Measurements from ENCODE around the gene OFD1. TPM values are rescaled to one million over a fixed set of nuclear protein-coding genes. Genes with fewer than 3 reads are reported as not detected.
A peak's percentile ranks its signal among the peaks of the same experiment; 100 is the strongest.

OFD1 gene, protein sequence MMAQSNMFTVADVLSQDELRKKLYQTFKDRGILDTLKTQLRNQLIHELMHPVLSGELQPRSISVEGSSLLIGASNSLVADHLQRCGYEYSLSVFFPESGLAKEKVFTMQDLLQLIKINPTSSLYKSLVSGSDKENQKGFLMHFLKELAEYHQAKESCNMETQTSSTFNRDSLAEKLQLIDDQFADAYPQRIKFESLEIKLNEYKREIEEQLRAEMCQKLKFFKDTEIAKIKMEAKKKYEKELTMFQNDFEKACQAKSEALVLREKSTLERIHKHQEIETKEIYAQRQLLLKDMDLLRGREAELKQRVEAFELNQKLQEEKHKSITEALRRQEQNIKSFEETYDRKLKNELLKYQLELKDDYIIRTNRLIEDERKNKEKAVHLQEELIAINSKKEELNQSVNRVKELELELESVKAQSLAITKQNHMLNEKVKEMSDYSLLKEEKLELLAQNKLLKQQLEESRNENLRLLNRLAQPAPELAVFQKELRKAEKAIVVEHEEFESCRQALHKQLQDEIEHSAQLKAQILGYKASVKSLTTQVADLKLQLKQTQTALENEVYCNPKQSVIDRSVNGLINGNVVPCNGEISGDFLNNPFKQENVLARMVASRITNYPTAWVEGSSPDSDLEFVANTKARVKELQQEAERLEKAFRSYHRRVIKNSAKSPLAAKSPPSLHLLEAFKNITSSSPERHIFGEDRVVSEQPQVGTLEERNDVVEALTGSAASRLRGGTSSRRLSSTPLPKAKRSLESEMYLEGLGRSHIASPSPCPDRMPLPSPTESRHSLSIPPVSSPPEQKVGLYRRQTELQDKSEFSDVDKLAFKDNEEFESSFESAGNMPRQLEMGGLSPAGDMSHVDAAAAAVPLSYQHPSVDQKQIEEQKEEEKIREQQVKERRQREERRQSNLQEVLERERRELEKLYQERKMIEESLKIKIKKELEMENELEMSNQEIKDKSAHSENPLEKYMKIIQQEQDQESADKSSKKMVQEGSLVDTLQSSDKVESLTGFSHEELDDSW
- total RNA-seq (2021; fragmentation: NEBNext Ultra II Directional; extraction: Animal tissue kit (Norgen Biotek cat#: 25700)) (21.4 and 23.4 TPM in 2 replicates), polyA plus RNA-seq (2011; rRNA removed) (8.0 and 9.0 TPM in 2 replicates), polyA minus RNA-seq (2011; rRNA and poly(A)+ RNA removed) (8.5 and 10.2 TPM in 2 replicates)
- polyA plus RNA-seq (2011; cell fraction: cytosol; rRNA removed) = 13.0 TPM
- polyA plus RNA-seq (2011; cell fraction: nucleus; rRNA removed) = 29.0 TPM
- polyA plus RNA-seq (2012, experiment 1 of 2) = 13.9 to 22.7 TPM (median 15.7 TPM) in 4 replicates
- polyA plus RNA-seq (2012, experiment 2 of 2) = 1.1 TPM
- polyA plus RNA-seq (2013, experiment 1 of 2) = 28.4 TPM
- 23.2 TPM for polyA plus RNA-seq (2013, experiment 2 of 2)
- 13.2 TPM for polyA minus RNA-seq (2011; cell fraction: cytosol; rRNA and poly(A)+ RNA removed)
- polyA minus RNA-seq (2011; cell fraction: nucleus; rRNA and poly(A)+ RNA removed) = 23.1 TPM
- long read RNA-seq, experiment 1, partial matches to known transcripts = 3 of 4 reads
- long read RNA-seq, experiment 1, other reads (novel, unspliced or antisense) = 1 of 4 reads
- long read RNA-seq, experiment 2, partial matches to known transcripts = 13 of 15 reads
- long read RNA-seq, experiment 2, other reads (novel, unspliced or antisense) = 0 of 15 reads

DNA sequence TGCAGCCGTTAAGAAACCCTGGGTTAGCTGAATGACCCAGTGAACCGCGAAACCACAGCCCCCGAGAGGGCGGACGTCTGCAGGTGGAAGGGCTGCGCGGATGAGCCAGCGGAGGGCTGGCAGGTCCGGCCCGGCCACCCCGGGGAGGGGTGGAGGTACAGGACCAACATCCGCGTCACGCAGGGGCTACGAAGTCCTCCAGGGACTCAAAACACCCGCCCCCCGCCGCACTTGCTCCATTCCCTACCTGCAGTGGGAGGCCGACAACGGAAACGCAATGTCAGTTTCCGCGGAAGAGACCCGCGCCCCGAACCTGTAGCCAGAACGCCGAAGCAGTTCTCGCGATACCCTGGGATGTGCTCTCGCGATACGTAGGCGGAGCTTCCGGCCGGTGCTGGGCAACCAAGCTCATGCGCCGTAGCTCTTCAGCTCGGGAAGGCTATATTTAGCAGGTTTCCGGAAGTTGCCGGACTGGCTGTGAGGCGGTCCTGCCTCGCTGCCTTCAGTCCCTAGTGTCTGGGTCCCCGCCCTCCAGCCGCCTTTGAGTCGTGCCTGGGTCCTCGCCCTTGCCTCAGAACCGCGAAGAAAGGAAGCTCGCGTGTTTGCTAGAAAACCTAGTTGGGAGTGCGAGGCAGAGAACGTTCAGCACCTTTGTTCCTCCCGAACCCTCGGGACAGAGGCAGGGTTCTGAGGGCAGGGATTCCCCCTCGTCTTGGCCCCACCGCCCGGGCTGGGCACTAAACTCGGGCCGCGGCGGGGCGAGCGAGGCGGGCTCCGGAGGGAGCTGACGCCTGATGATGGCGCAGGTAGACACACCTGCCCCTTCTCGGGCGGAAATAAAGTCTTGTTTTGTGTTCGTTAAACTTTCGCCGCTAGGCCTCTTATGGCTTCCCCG lies at the start of gene OFD1, which contains the start of gene TRAPPC2:
Gene OFD1 (plus strand): TSS at position 471 of the 895 bp plus-strand sequence. CDS start 324 bp downstream, at position 795.
Gene TRAPPC2 (minus strand): TSS at position 343 of the 895 bp plus-strand sequence. CDS start 14,657 bp downstream, outside the sequence.
- H3K4me2 ChIP-seq (ENCODE audit: insufficient read depth in 1 of 2, low read depth in 2 of 2, low read length in 2 of 2) = peak within 1 kb of the TSS; percentile 65 to 76
- 0 out of 2 replicates have a peak within 1 kb of the TSS, but pooled peaks have one; percentile 46 for H2BK15ac ChIP-seq (ENCODE audit: low read length)
- H2AK5ac ChIP-seq (ENCODE audit: low read depth, low read length) = no peak within 1 kb of the TSS
- POLR2A ChIA-PET (ENCODE audit: partially characterized antibody) = interaction anchor here (0.6 to 3.1 kb wide), 23 partner anchors 10 to 942 kb away, joined by 3 to 20 read pairs (median 4); partner anchors contain the start of genes GEMIN8, RAB9A and TCEANC
- H2BK120ac ChIP-seq (replicated peaks; ENCODE audit: low read depth, low read length) = peak within 1 kb of the TSS; percentile 43
- H3K9ac ChIP-seq (replicated peaks in 1 of 4; ENCODE audit: extremely low read depth in 1 of 4, low read depth in 3 of 4, low read length in 3 of 4) = peak within 1 kb of the TSS; percentile 94 to 99 (median 96)
- H4K8ac ChIP-seq (ENCODE audit: extremely low read depth, insufficient read depth, low read length) = peak within 1 kb of the TSS; percentile 97
- H4K5ac ChIP-seq (ENCODE audit: insufficient read length, low read depth, low read length) = peak within 1 kb of the TSS; percentile 94
- peak within 1 kb of the TSS; percentile 94 for H3K27ac ChIP-seq (ENCODE audit: low read depth, low read length)
- no peak within 1 kb of the TSS for H3K14ac ChIP-seq (ENCODE audit: insufficient read length)
- 3% methylated on average over 47 of the region's 75 CpGs; no CpG with 5 or more reads in 1 of the 2 experiments for WGBS, 2 experiments (ENCODE audit: extremely low coverage in 1 of 2, insufficient coverage in 1 of 2, insufficient read length in 1 of 2, insufficient replicate concordance in 2 of 2, low coverage in 1 of 2, low lambda C conversion rate in 2 of 2, missing lambda C conversion rate in 1 of 2)
- H3K23me2 ChIP-seq (ENCODE audit: low read depth, low read length) = no peaks in the 10 kb centered on the region
- H2AFZ ChIP-seq (ENCODE audit: low read length) = 0 out of 2 replicates have a peak within 1 kb of the TSS, but pooled peaks have one; percentile 18
- peak within 1 kb of the TSS; percentile 88 for H2BK5ac ChIP-seq (ENCODE audit: low read depth, low read length)
- no peaks in the 10 kb centered on the region for H3K9me3 ChIP-seq (ENCODE audit: insufficient read depth in 2 of 2, low read depth in 1 of 2, low read length in 1 of 2)
- no peaks in the 10 kb centered on the region for H3K4me1 ChIP-seq (replicated peaks in 1 of 4; ENCODE audit: control insufficient read depth in 3 of 4, insufficient read depth in 4 of 4, low read length in 3 of 4)
- peak within 1 kb of the TSS; percentile 80 to 92 (median 86) for H3K4me3 ChIP-seq (ENCODE audit: extremely low read depth in 1 of 4, insufficient read depth in 2 of 4, low read depth in 3 of 4, low read length in 4 of 4)
- H3K23ac ChIP-seq (ENCODE audit: insufficient read length) = no peak within 1 kb of the TSS
- H4K91ac ChIP-seq (replicated peaks; ENCODE audit: insufficient read length, low read length) = no peak within 1 kb of the TSS
- peak within 1 kb of the TSS; percentile 87 for H3K18ac ChIP-seq (ENCODE audit: extremely low read depth, low read length)
- no peak within 1 kb of the TSS for H2BK20ac ChIP-seq (ENCODE audit: low read length)
- DNase-seq (ENCODE audit: low read depth in 1 of 2, low spot score in 2 of 2) (peak; percentile 82 to 88), FAIRE-seq (peak; percentile 81)
- CTCF ChIA-PET (ENCODE audit: partially characterized antibody) = interaction anchor here (0.5 to 1.7 kb wide), 6 partner anchors 9 to 297 kb away, joined by 3 to 4 read pairs (median 4); no protein-coding TSS in a partner anchor
- H3K4ac ChIP-seq (replicated peaks; ENCODE audit: insufficient read length, low read depth, low read length) = peak within 1 kb of the TSS; percentile 85
- peak within 1 kb of the TSS; percentile 86 for H3K56ac ChIP-seq (replicated peaks; ENCODE audit: insufficient read length, low read depth, low read length)
- H2BK12ac ChIP-seq (ENCODE audit: low read depth, low read length) = no peak within 1 kb of the TSS
- no peaks in the 10 kb centered on the region for H3K27me3 ChIP-seq (replicated peaks in 1 of 4; ENCODE audit: control insufficient read depth in 3 of 4, extremely low read depth in 1 of 4, insufficient read depth in 3 of 4, low read length in 3 of 4)
- H3K79me2 ChIP-seq (ENCODE audit: control insufficient read depth in 1 of 2, insufficient read depth in 2 of 2, low read length in 2 of 2) = peaks cover 0 to 42% of the 10 kb centered on the region in 2 experiments; a peak in 3 of 4 replicates
- no peaks in the 10 kb centered on the region for H4K20me1 ChIP-seq (replicated peaks in 1 of 2; ENCODE audit: control insufficient read depth in 1 of 2, insufficient read depth in 2 of 2, low read length in 2 of 2)
- peaks cover 0 to 29% (median 2%) of the 10 kb centered on the region in 4 experiments; a peak in 4 of 8 replicates for H3K36me3 ChIP-seq (ENCODE audit: control insufficient read depth in 2 of 4, insufficient read depth in 4 of 4, low read length in 3 of 4)
- H3K79me1 ChIP-seq (ENCODE audit: low read depth, low read length) = 0 out of 2 replicates have a peak, but pooled peaks cover 3% of the 10 kb centered on the region
- TF ChIP-seq SP4 (IDR thresholded peaks at IDR 0.05; ENCODE audit: low read length) = no peak
- no peak for TF ChIP-seq EP300 (IDR thresholded peaks at IDR 0.05; ENCODE audit: borderline replicate concordance in 1 of 2, low read depth in 2 of 2, low read length in 2 of 2)
- no peak for TF ChIP-seq YY1 (IDR thresholded peaks at IDR 0.05; ENCODE audit: low read depth, low read length)

All from H1 (cell line).